HCT116 (cell line): Measurements from ENCODE around the gene ARFGAP1. TPM values are rescaled to one million over a fixed set of nuclear protein-coding genes. Genes with fewer than 3 reads are reported as not detected.
A peak's percentile ranks its signal among the peaks of the same experiment; 100 is the strongest.

ENCODE experiments used
- ATAC-seq: fragments of 200-7000 bp; cut with Tn5 transposase; 2 replicates; pipeline ENCODE4 v1.9.1; 2020; ENCODE audit warnings: mild to moderate bottlenecking, moderate library complexity
- BruUV-seq: library from RNA; stranded (reverse); fragments of 400-500 nt; replicated peaks from 2 replicates; lab custom pipeline; 2021; lab: Mats Ljungman, UMichigan
- CTCF ChIA-PET: fragments of 300-600 bp; sonication (Branson Sonifier 250); formaldehyde crosslinking; loops from one replicate; lab custom pipeline; 2021; ENCODE audit warnings: antibody characterized with exemption; lab: Charles Lee
- POLR2A ChIA-PET: fragments of 300-600, 350-600 bp; sonication (Branson Sonifier 250); formaldehyde crosslinking; loops from one replicate; lab custom pipeline; 2021; ENCODE audit warnings: antibody characterized with exemption; lab: Charles Lee
- RAD21 ChIA-PET, 2 experiments: fragments of 300-600 bp; sonication (Branson Sonifier 250); formaldehyde crosslinking; loops; one replicate each; lab custom pipeline; 2023; ENCODE audit warnings: low total read pairs in 2 of 2; ENCODE audit not compliant: uncharacterized antibody in 2 of 2, unreplicated experiment in 2 of 2, low non-redundant PET in 1 of 2; lab: Charles Lee
- DNase-seq: peaks from one replicate; pipeline ENCODE4 v3.0.0-alpha.2; 2010; ENCODE audit warnings: low read depth, low spot score
- H2AFZ ChIP-seq: fragments of 200-600 bp; shearing (Covaris generic), sonication (generic); 2 replicates; pipeline ENCODE4 v1.6.1; 2017; ENCODE audit warnings: low read depth, mixed run types, mixed read lengths, antibody characterized with exemption, low read length; ENCODE audit not compliant: poor library complexity, severe bottlenecking
- H3K27ac ChIP-seq: 2 replicates; pipeline ENCODE4 v1.5.1; 2012; ENCODE audit warnings: low read depth, low read length
- H3K27me3 ChIP-seq: fragments of 200-600 bp; sonication (generic); 2 replicates; pipeline ENCODE4 v1.6.1; 2016; ENCODE audit warnings: mixed run types, low read length, mixed read lengths; ENCODE audit not compliant: insufficient read depth
- H3K36me3 ChIP-seq, 2 experiments: fragments of 200-500 bp in 1 of 2; fragments of 200-600 bp in 1 of 2; sonication (Bioruptor generic) in 1 of 2; sonication (generic) in 1 of 2; 2 replicates each; pipeline versions ENCODE4 v1.5.1 to v1.6.1; 2014 to 2016; ENCODE audit warnings: low read length in 2 of 2, inconsistent platforms in 1 of 2, mixed read lengths in 1 of 2, mixed run types in 1 of 2; ENCODE audit not compliant: insufficient read depth in 2 of 2, control insufficient read depth in 1 of 2
- H3K4me1 ChIP-seq, 2 experiments: fragments of 200-600 bp in 1 of 2; sonication (generic) in 1 of 2; 2 replicates each; pipeline versions ENCODE4 v1.5.1 to v1.6.1; 2012 to 2017; ENCODE audit warnings: low read length in 2 of 2, inconsistent platforms in 1 of 2, mild to moderate bottlenecking in 1 of 2, mixed read lengths in 1 of 2, mixed run types in 1 of 2, moderate library complexity in 1 of 2; ENCODE audit not compliant: insufficient read depth in 2 of 2, control insufficient read depth in 1 of 2
- H3K4me2 ChIP-seq: fragments of 200-600 bp; sonication (generic); 2 replicates; pipeline ENCODE4 v1.6.1; 2017; ENCODE audit warnings: mixed run types, low read length, mixed read lengths
- H3K4me3 ChIP-seq, 2 experiments: fragments of 200-600 bp in 1 of 2; sonication (generic) in 1 of 2; replicated peaks in 1 of 2; 2 replicates each; pipeline ENCODE4 v1.5.1; 2011 to 2016; ENCODE audit warnings: low read length in 2 of 2, control low read depth in 1 of 2, low read depth in 1 of 2, mild to moderate bottlenecking in 1 of 2, mixed read lengths in 1 of 2, mixed run types in 1 of 2
- H3K79me2 ChIP-seq: fragments of 200-600 bp; sonication (generic); 2 replicates; pipeline ENCODE4 v1.6.1; 2017; ENCODE audit warnings: mild to moderate bottlenecking, mixed run types, low read length, moderate library complexity, mixed read lengths; ENCODE audit not compliant: insufficient read depth
- H3K9ac ChIP-seq: fragments of 200-600 bp; sonication (generic); 2 replicates; pipeline ENCODE4 v1.6.1; 2016; ENCODE audit warnings: low read length, mixed read lengths
- H3K9me2 ChIP-seq: fragments of 200-600 bp; sonication (generic), shearing (Covaris generic); 2 replicates; pipeline ENCODE4 v1.6.1; 2017; ENCODE audit warnings: mixed run types, mild to moderate bottlenecking, moderate library complexity; ENCODE audit not compliant: insufficient read depth
- H3K9me3 ChIP-seq, 2 experiments: fragments of 200-500 bp in 1 of 2; fragments of 200-600 bp in 1 of 2; sonication (Bioruptor generic) in 1 of 2; sonication (generic) in 1 of 2; 2 replicates each; pipeline ENCODE4 v1.6.1; 2014 to 2017; ENCODE audit warnings: low read length in 2 of 2, mixed read lengths in 2 of 2, inconsistent platforms in 1 of 2, low read depth in 1 of 2, mild to moderate bottlenecking in 1 of 2, mixed run types in 1 of 2, moderate library complexity in 1 of 2; ENCODE audit not compliant: control insufficient read depth in 1 of 2, insufficient read depth in 1 of 2
- H4K20me1 ChIP-seq: fragments of 200-600 bp; sonication (generic), shearing (Covaris generic); 2 replicates; pipeline ENCODE4 v1.6.1; 2017; ENCODE audit warnings: mixed run types, mild to moderate bottlenecking, moderate library complexity; ENCODE audit not compliant: insufficient read depth
- ATF3 ChIP-seq: IDR thresholded peaks from 2 replicates; pipeline ENCODE4 v1.6.1; 2012
- CEBPB ChIP-seq: IDR thresholded peaks from 2 replicates; pipeline ENCODE4 v1.6.1; 2012; ENCODE audit warnings: low read depth
- CTCF ChIP-seq, 3 experiments: fragments of 200-600 bp in 1 of 3; sonication (generic) in 1 of 3; IDR thresholded peaks in 2 of 3; conservative IDR thresholded peaks in 1 of 3; 2 replicates each; pipeline ENCODE4 v1.5.1; 2012 to 2017; ENCODE audit warnings: low read depth in 2 of 3, low read length in 2 of 3, antibody characterized with exemption in 1 of 3, borderline replicate concordance in 1 of 3, control low read depth in 1 of 3, mild to moderate bottlenecking in 1 of 3, mixed read lengths in 1 of 3, mixed run types in 1 of 3, moderate library complexity in 1 of 3; ENCODE audit not compliant: insufficient read depth in 1 of 3
- EGR1 ChIP-seq: IDR thresholded peaks from 2 replicates; pipeline ENCODE4 v1.6.1; 2012; ENCODE audit warnings: low read depth
- ELF1 ChIP-seq: IDR thresholded peaks from 2 replicates; pipeline ENCODE4 v1.6.1; 2012; ENCODE audit warnings: low read depth, borderline replicate concordance
- EZH2 ChIP-seq: fragments of 200-600 bp; sonication (generic); IDR thresholded peaks from 2 replicates; pipeline ENCODE4 v1.6.1; 2017; ENCODE audit warnings: antibody characterized with exemption, mixed run types
- EZH2phosphoT487 ChIP-seq: fragments of 200-600 bp; IDR thresholded peaks from 2 replicates; pipeline ENCODE4 v1.6.1; 2018; ENCODE audit warnings: antibody characterized with exemption, borderline replicate concordance
- FOSL1 ChIP-seq: IDR thresholded peaks from 2 replicates; pipeline ENCODE4 v1.6.1; 2012; ENCODE audit warnings: low read depth
- JUND ChIP-seq: IDR thresholded peaks from 2 replicates; pipeline ENCODE4 v1.6.1; 2012
- POLR2A ChIP-seq: IDR thresholded peaks from 2 replicates; pipeline ENCODE4 v1.7.0; 2011; ENCODE audit warnings: borderline replicate concordance; ENCODE audit not compliant: insufficient read depth, insufficient read length; ENCODE audit errors: extremely low read depth
- POLR2AphosphoS5 ChIP-seq: IDR thresholded peaks from 2 replicates; pipeline ENCODE4 v1.6.1; 2011; ENCODE audit warnings: mild to moderate bottlenecking, low read depth, low read length, moderate library complexity
- RAD21 ChIP-seq: IDR thresholded peaks from 2 replicates; pipeline ENCODE4 v1.6.1; 2012; ENCODE audit warnings: low read depth, mild to moderate bottlenecking
- REST ChIP-seq: IDR thresholded peaks from 2 replicates; pipeline ENCODE4 v1.6.1; 2012; ENCODE audit warnings: low read depth
- SIN3A ChIP-seq: IDR thresholded peaks from 2 replicates; pipeline ENCODE4 v1.6.1; 2012; ENCODE audit warnings: low read depth
- SP1 ChIP-seq: IDR thresholded peaks from 2 replicates; pipeline ENCODE4 v1.6.1; 2012; ENCODE audit warnings: low read depth
- SRF ChIP-seq: IDR thresholded peaks from 2 replicates; pipeline ENCODE4 v1.6.1; 2012; ENCODE audit warnings: low read depth
- TCF7L2 ChIP-seq: IDR thresholded peaks from 2 replicates; pipeline ENCODE4 v1.7.0; 2011; ENCODE audit warnings: borderline replicate concordance, inconsistent platforms; ENCODE audit not compliant: insufficient read depth, insufficient read length; ENCODE audit errors: extremely low read depth
- ZNF274 ChIP-seq: fragments of 200-500 bp; sonication (Bioruptor generic); IDR thresholded peaks from 2 replicates; pipeline ENCODE4 v1.6.1; 2014; ENCODE audit warnings: mild to moderate bottlenecking, low read depth, low read length, inconsistent platforms
- intact Hi-C: fragments of 100-400 bp; cut with micrococcal nuclease; formaldehyde crosslinking; loops from 2 replicates; pipeline ENCODE4 v1.10.0; 2022
- total RNA-seq: library from RNA; stranded (reverse); gene quantifications from one replicate; pipeline ENCODE4 v1.2.1, GENCODE V29; 2021; ENCODE audit not compliant: unreplicated experiment

The ARFGAP1 gene
- total RNA-seq, 1 experiment from 2014 or later, result 94.4 TPM

- TF ChIP-seq CEBPB, result no peak
- no peak for TF ChIP-seq TCF7L2
- no peak for TF ChIP-seq SRF
- no peak for TF ChIP-seq ZNF274
- TF ChIP-seq SP1, result no peak
- no peak for TF ChIP-seq EZH2phosphoT487
- no peak for TF ChIP-seq EZH2
- TF ChIP-seq POLR2A, result no peak
- no peak for TF ChIP-seq ELF1
Observed at GRCh38 chr20:63290136-63290676, 17.6 kb downstream of the ARFGAP1 start (continued).

GRCh38 chr20:63290677-63291472 lies 18.3 kb downstream of the ARFGAP1 start:
- POLR2A ChIA-PET, result no interaction called here
- RAD21 ChIA-PET, result no interaction called here
- no peaks in the 10 kb centered on the region for H3K9me2 ChIP-seq
- CTCF ChIA-PET, result interaction anchor here (1.7 to 1.9 kb wide), 2 partner anchors 19 to 67 kb away, joined by 7 to 19 read pairs; no protein-coding TSS in a partner anchor
- H4K20me1 ChIP-seq, result no peaks in the 10 kb centered on the region
- H3K4me1 ChIP-seq, result peaks cover 4 to 18% of the 10 kb centered on the region in 2 experiments; a peak in 3 of 4 replicates
- H3K4me3 ChIP-seq, result no peak overlapping the region
- peaks cover 0 to 9% of the 10 kb centered on the region in 2 experiments; a peak in 1 of 4 replicates for H3K36me3 ChIP-seq
- intact Hi-C loops, result loop anchor here (1.0 to 2.0 kb wide), 2 partner anchors 68 to 108 kb away; no protein-coding TSS in a partner anchor
- H3K79me2 ChIP-seq, result no peaks in the 10 kb centered on the region
- no peaks in the 10 kb centered on the region for H3K27me3 ChIP-seq
- DNase-seq (peak; percentile 13), ATAC-seq (peak; percentile 84)
- H2AFZ ChIP-seq, result no peak overlapping the region
- no peak overlapping the region; the same call in 1 of the 2 replicates for H3K27ac ChIP-seq
- H3K9me3 ChIP-seq, result no peaks in the 10 kb centered on the region
- no TSS peak for BruUV-seq
- peak overlapping the region; percentile 23; the same call in 1 of the 2 replicates for H3K9ac ChIP-seq
- H3K4me2 ChIP-seq, result peak overlapping the region; percentile 43
- no peak for TF ChIP-seq JUND
- no peak for TF ChIP-seq TCF7L2
- no peak for TF ChIP-seq FOSL1
- peak; percentile 57 for TF ChIP-seq RAD21
- no peak for TF ChIP-seq SIN3A
- no peak for TF ChIP-seq ATF3
- no peak for TF ChIP-seq EGR1
- no peak for TF ChIP-seq POLR2AphosphoS5
- TF ChIP-seq SRF, result no peak
- TF ChIP-seq CTCF (IDR thresholded peaks at IDR 0.05 in 2 of 3, conservative IDR thresholded peaks at IDR 0.05 in 1 of 3; ENCODE audit: borderline replicate concordance in 1 of 3, insufficient read depth in 1 of 3, low read depth in 2 of 3, low read length in 2 of 3), result peak; percentile 50 to 84 (median 62); a peak in 5 of 6 replicates
- no peak for TF ChIP-seq REST
